GM19025 (cell line): ENCODE data around the gene SARNP.

ENCODE experiments used
- ATAC-seq: cut with Tn5 transposase; IDR thresholded peaks from one replicate; pipeline ENCODE4 v1.9.1; 2021; ENCODE audit warnings: mild to moderate bottlenecking, low read depth, moderate library complexity; ENCODE audit not compliant: unreplicated experiment

Gene SARNP

GRCh38 chr12:55744340-55745030 is 73.0 kb downstream of the SARNP start:
- no peak for ATAC-seq

GRCh38 chr12:55743406-55744339 is 73.9 kb downstream of the SARNP start:
- peak; percentile 58 for ATAC-seq

GRCh38 chr12:55742719-55743405 is 74.7 kb downstream of the SARNP start, which contains the start of gene GDF11:
Gene GDF11 (plus strand): TSS chr12:55743122. CDS start chr12:55743317, 195 bp downstream.
- ATAC-seq, result peak; percentile 30

- no peak for ATAC-seq
Observed at GRCh38 chr12:55741931-55742680, 75.4 kb downstream of the SARNP start.

DNA sequence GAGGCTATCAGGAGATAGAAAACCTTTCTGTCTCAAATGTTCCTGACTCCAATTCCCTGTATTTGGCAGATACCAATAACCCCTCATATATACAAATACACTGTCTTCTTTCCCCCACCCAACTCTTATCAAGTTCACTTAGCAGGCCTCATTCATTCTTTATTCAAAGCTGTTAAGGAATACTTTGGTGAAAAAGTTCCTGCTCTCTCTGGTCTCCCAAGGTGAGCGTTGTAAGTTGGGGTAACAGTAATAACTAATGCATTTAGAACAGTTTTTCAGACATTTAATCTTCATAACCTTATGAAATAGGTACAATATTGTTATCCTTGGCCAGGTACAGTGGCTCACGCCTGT is 78.5 kb downstream of the SARNP start:
- ATAC-seq, result no peak

DNA sequence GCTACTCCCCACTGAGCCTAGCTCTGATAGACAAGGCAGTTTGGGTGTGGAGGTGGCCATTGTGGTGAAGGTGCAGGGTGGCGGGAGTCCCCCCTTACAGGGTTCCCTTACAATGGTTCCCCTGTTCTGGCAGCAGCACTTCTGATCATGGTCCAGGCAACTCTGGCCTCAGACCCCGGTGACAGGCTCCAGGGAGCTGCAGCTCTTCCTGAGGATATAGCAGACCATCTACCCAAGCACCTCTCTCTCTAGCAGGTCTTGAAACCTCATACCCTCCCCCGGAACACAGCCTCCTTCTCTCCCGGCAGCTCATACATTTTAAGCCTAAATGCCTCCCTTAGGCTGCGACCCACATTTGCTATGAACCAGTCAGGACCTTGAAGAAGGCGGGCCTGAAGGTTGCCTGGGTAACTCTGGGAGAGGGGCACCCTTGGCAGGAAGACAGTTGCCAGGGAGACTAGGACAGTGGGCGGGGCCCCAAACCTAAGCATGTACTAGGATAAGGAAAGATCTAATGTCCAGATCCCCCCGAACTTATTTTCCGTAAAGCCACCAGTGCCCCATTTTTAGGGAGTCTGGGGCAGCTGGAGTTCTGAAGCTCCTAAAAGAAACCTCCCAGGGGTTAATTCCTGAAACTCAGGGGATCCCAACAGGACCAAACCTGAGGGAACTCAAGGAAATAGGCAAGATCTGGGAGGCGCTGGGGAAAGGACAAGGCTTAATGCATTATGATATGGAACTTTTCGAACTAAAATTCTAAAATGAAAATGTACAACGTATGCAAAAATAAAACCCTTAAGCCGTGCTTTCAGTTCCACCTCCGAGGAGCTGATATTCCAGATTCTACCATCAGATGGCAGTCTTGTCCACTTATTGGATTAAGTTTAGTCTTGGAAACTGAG is 79.2 kb downstream of the SARNP start:
- ATAC-seq, result peak; percentile 87

GRCh38 chr12:55737581-55738122 is 79.9 kb downstream of the SARNP start:
- ATAC-seq, result no peak

DNA sequence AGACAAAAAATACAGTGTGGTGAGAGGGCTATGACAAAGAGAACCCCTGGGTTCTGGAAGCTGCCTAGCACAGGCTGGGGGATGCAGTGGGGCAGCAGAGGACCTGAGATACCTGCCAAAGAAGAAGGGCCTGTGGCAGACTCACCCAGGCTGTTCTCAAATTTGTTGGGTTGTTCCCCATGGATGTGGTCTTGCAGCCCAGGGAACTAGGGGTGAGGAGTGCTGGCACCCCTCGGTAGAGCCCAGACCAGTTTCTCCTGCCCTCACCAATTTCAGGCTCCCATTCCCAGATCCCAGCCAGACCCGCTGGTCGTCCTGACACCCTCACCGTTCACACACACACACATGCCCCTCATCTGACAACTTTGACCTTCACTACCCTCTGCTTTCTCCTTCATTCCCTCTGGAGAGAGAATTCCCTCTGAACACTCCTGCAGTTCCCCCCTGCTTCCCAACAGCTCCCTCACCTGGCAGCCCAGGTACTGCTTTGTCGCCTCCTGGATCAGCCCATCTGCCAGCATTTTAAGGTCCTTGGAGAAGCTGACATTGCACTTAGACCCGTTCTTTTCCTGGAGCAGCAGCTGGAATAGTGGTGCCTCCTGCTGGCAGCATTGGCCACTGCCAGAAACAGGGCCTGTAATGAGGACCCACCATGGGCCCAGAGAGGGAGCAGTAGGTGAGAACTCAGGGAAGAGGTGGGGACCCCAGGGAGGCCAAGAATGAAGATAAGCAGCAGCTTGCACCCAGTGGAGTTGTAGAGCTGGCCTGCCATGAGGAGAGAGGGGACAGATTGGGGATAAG is 80.5 kb downstream of the SARNP start:
- ATAC-seq, result no peak

DNA sequence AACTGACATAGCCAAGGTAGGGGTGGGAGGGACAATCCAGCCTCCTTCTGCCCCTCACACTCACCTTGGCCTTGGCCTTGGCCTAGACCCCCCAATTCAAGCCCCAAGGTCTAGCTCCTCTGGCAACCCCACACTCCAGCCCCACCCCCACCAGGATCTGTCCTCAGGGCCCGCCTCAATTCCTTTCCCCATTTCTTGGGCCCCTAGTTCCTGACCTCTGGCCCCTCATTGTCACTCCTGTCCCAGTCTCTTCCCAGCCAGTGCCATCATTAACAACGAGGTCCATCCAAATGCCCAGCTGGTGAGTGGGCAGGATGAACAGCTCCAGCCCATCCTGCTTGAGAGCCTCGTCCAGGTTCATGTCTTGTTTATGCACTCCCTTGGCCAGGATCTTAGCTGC is 81.4 kb downstream of the SARNP start:
- no peak for ATAC-seq

DNA sequence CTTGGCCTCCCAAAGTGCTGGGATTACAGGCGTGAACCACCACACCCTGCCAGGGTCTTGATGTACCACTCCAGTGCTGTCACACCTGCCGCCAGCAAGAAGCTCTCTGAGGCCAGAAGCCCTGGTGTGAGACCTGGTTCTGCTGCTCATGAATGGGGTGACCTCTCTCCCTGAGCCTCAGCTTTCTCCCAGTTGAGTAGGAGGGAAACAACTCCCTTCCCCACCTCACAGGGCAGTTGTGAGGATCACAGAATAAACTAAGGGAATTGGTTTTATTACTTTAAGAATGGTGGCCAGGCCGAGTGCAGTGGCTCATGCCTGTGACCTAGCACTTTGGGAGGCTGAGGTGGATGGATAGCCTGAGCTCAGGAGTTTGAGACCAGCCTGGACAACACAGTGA is 82.9 kb downstream of the SARNP start:
- no peak for ATAC-seq

GRCh38 chr12:55733858-55734257 is 83.7 kb downstream of the SARNP start:
- ATAC-seq, result no peak

- no peak for ATAC-seq
Observed at GRCh38 chr12:55733021-55733555, 84.4 kb downstream of the SARNP start.

DNA sequence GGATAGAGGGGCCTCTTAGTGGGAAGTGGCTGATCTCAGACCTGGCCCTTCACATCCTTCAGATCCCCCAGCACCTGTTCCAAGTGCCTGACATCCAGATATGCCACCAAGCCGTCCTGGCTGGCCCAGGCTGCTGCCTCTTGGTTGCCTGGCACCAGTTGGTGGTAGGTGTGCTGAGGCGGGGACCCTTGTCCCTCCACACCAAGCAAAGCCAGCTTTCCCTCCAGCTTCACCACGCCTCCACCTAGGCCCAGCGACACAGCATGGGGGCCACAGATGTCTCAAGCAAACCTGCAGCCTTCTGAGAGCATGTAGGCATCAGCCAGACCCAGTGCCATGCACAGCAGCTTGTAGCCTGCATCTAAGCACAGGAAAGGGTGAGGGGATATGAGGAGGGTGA is 85.2 kb downstream of the SARNP start:
- no peak for ATAC-seq

DNA sequence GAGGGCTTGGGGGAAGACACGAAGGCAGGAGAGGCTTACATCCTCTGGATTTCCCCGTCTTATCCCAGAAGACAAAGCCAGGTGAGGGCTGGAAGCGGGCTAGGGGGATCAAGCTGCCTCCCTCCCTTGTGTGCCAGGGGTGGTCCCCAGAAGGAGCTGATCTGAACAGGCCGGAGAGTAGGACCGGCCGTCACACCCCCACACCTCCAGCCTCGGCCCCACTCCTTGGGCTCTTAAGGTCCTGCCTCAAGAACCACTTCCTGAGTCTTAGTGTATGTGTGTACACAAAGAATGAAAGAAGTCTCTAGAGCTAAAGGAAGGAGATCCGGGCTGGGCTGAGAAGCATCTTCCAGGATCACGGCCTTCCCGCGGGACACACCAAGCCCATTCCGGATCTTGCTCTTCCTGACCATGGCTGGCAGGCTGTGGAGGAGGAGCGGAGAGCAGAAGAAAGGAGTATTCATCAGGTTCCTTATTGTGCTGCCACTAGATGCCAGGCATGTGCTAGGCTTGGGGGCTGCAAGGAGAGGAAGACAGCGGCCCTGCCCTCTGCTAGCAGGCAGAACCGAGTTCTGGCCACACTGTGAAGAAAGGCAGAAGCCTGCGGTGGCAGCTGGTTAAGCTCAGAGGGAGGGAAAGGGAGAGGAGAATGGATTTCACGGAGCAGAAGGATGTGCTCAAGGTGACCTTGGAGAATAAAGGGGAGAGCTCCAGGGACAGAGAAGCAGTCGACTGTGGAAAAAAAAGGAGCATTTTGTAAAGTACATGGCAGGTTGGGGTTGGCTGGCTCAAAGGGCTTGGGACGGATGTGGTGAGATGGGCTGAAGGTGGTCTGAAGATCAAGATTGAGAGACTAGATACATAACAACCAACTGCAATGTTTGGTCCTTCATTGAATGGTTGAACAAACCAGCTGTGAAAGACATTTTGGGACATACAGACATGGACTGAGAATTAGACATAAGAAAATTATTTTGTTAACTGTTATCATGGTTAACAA is 87.4 kb downstream of the SARNP start:
- peak; percentile 31 for ATAC-seq

- ATAC-seq, result peak; percentile 71
Observed at GRCh38 chr12:55728939-55729818, 88.3 kb downstream of the SARNP start, which contains the start of gene CD63. Gene CD63 (minus strand): TSS chr12:55729009. CDS start chr12:55728341, 668 bp downstream.
